ENCODE measurements around the gene INSR. TPM values are rescaled to one million over a fixed set of nuclear protein-coding genes. Genes with fewer than 3 reads are reported as not detected.

The INSR gene
- polyA plus RNA-seq, 5 donors, result 11.8 to 15.7 (median 13.8) TPM

GRCh38 chr19:7297742-7298141, 3.5 kb upstream of the INSR start:
- DNase-seq, result no peak

GRCh38 chr19:7295912-7296536, 1.8 kb upstream of the INSR start:
- DNase-seq, result no peak

- DNase-seq, result peak; percentile 49 to 59
Measured at GRCh38 chr19:7294558-7295212, 471 bp upstream of the INSR start.

- no peak for DNase-seq
Measured at GRCh38 chr19:7292950-7293761, 1.1 kb downstream of the INSR start.

- DNase-seq, result no peak
Measured at GRCh38 chr19:7292352-7292949, 1.8 kb downstream of the INSR start.

GRCh38 chr19:7288977-7289376, 5.2 kb downstream of the INSR start:
- DNase-seq, result no peak

GRCh38 chr19:7288131-7288530, 6.1 kb downstream of the INSR start:
- no peak for DNase-seq

- no peak for DNase-seq
Measured at GRCh38 chr19:7287722-7288121, 6.5 kb downstream of the INSR start.

GRCh38 chr19:7280940-7281666, 13.1 kb downstream of the INSR start:
- DNase-seq, result no peak

- no peak for DNase-seq
Measured at GRCh38 chr19:7272856-7273578, 21.2 kb downstream of the INSR start.

GRCh38 chr19:7268705-7269098, 25.5 kb downstream of the INSR start:
- no peak for DNase-seq

GRCh38 chr19:7267792-7268704, 26.2 kb downstream of the INSR start:
- DNase-seq, result no peak

GRCh38 chr19:7266832-7267231, 27.4 kb downstream of the INSR start:
- DNase-seq, result no peak

- no peak for DNase-seq
Measured at GRCh38 chr19:7265963-7266362, 28.3 kb downstream of the INSR start.

- DNase-seq, result no peak
Measured at GRCh38 chr19:7264858-7265257, 29.4 kb downstream of the INSR start.

- DNase-seq, result no peak
Measured at GRCh38 chr19:7263521-7263920, 30.7 kb downstream of the INSR start.

GRCh38 chr19:7263066-7263465, 31.1 kb downstream of the INSR start:
- no peak for DNase-seq

GRCh38 chr19:7262470-7262869, 31.7 kb downstream of the INSR start:
- no peak for DNase-seq

GRCh38 chr19:7260161-7260560, 34.1 kb downstream of the INSR start:
- no peak for DNase-seq

GRCh38 chr19:7258840-7259395, 35.3 kb downstream of the INSR start:
- no peak for DNase-seq

Measured in right lung (tissue), 5 donors.